Measurements from ENCODE around the gene DUS4L. TPM values are rescaled to one million over a fixed set of nuclear protein-coding genes. Genes with fewer than 3 reads are reported as not detected.

Gene DUS4L
- polyA plus RNA-seq, 6 donors from 2014 or later, result 0.91 to 10.0 (median 7.6) TPM

GRCh38 chr7:107588529-107589130, 24.9 kb downstream of the DUS4L start:
- no peak overlapping the region for H3K4me3 Mint-ChIP-seq
- H3K27ac Mint-ChIP-seq, result no peak overlapping the region
- H3K4me1 Mint-ChIP-seq, result peaks cover 4 to 11% (median 7%) of the 10 kb centered on the region in 3 donors

GRCh38 chr7:107591421-107591820, 27.6 kb downstream of the DUS4L start:
- ATAC-seq (ENCODE audit: low read depth in 2 of 2), result no peak

More at GRCh38 chr7:107588529-107589130, 24.9 kb downstream of the DUS4L start:
- ATAC-seq (ENCODE audit: low read depth in 2 of 2) (no peak), DNase-seq (no peak)
- H3K36me3 Mint-ChIP-seq, result peaks cover 7 to 14% of the 10 kb centered on the region in 2 donors
- no peaks in the 10 kb centered on the region for H3K9me3 Mint-ChIP-seq
- no peaks in the 10 kb centered on the region for H3K27me3 Mint-ChIP-seq

GRCh38 chr7:107592361-107593024, 28.7 kb downstream of the DUS4L start:
- H3K27ac Mint-ChIP-seq, result peak overlapping the region in 1 of 6 donors; percentile 7
- H3K9me3 Mint-ChIP-seq, result no peaks in the 10 kb centered on the region
- H3K27me3 Mint-ChIP-seq, result no peaks in the 10 kb centered on the region
- H3K36me3 Mint-ChIP-seq, result peaks cover 8 to 12% of the 10 kb centered on the region in 2 donors
- no peak overlapping the region for H3K4me3 Mint-ChIP-seq
- DNase-seq (no peak), ATAC-seq (ENCODE audit: low read depth in 2 of 2) (no peak)
- H3K4me1 Mint-ChIP-seq, result peaks cover 0 to 7% (median 0%) of the 10 kb centered on the region in 3 donors

More at GRCh38 chr7:107591421-107591820, 27.6 kb downstream of the DUS4L start:
- Mint-ChIP-seq H3K4me3 (no peak overlapping the region), H3K9me3 (no peaks in the 10 kb centered on the region), H3K36me3 (peaks cover 8 to 12% of the 10 kb centered on the region in 2 donors), H3K4me1 (peaks cover 0 to 7% (median 0%) of the 10 kb centered on the region in 3 donors), H3K27ac (no peak overlapping the region), H3K27me3 (no peaks in the 10 kb centered on the region)
- no peak for DNase-seq

GRCh38 chr7:107593025-107593410, 29.2 kb downstream of the DUS4L start:
- Mint-ChIP-seq H3K4me3 (no peak overlapping the region), H3K36me3 (peaks cover 8 to 12% of the 10 kb centered on the region in 2 donors), H3K9me3 (no peaks in the 10 kb centered on the region), H3K27ac (no peak overlapping the region), H3K27me3 (no peaks in the 10 kb centered on the region), H3K4me1 (peaks cover 0 to 7% (median 0%) of the 10 kb centered on the region in 3 donors)
- ATAC-seq (ENCODE audit: low read depth in 2 of 2) (no peak), DNase-seq (no peak)

- ATAC-seq (ENCODE audit: low read depth in 2 of 2) (no peak), DNase-seq (no peak)
- Mint-ChIP-seq H3K27me3 (no peaks in the 10 kb centered on the region), H3K36me3 (peaks cover 8 to 9% of the 10 kb centered on the region in 2 donors), H3K4me3 (no peak overlapping the region), H3K9me3 (no peaks in the 10 kb centered on the region), H3K27ac (peak overlapping the region in 4 of 6 donors; percentile 22 to 60 (median 45)), H3K4me1 (peaks cover 0 to 4% (median 0%) of the 10 kb centered on the region in 3 donors)
Observed at GRCh38 chr7:107594961-107595737, 31.4 kb downstream of the DUS4L start.

GRCh38 chr7:107596881-107597581, 33.3 kb downstream of the DUS4L start:
- no peak for ATAC-seq (ENCODE audit: low read depth in 2 of 2)
- DNase-seq, result no peak
- Mint-ChIP-seq H3K4me1 (no peaks in the 10 kb centered on the region), H3K36me3 (peaks cover 8 to 12% of the 10 kb centered on the region in 2 donors), H3K27ac (peak overlapping the region in 1 of 6 donors; percentile 77), H3K4me3 (no peak overlapping the region), H3K9me3 (no peaks in the 10 kb centered on the region), H3K27me3 (no peaks in the 10 kb centered on the region)

- no peak overlapping the region for H3K4me3 Mint-ChIP-seq
- peaks cover 8 to 12% of the 10 kb centered on the region in 2 donors for H3K36me3 Mint-ChIP-seq
- ATAC-seq (ENCODE audit: low read depth in 2 of 2), result no peak
- no peak for DNase-seq
- H3K27me3 Mint-ChIP-seq, result no peaks in the 10 kb centered on the region
- H3K9me3 Mint-ChIP-seq, result no peaks in the 10 kb centered on the region
- H3K4me1 Mint-ChIP-seq, result no peaks in the 10 kb centered on the region
- H3K27ac Mint-ChIP-seq, result no peak overlapping the region
Observed at GRCh38 chr7:107597582-107597916, 33.8 kb downstream of the DUS4L start.

GRCh38 chr7:107597953-107598352, 34.2 kb downstream of the DUS4L start:
- Mint-ChIP-seq H3K9me3 (no peaks in the 10 kb centered on the region), H3K27me3 (no peaks in the 10 kb centered on the region), H3K27ac (no peak overlapping the region), H3K4me3 (no peak overlapping the region), H3K4me1 (no peaks in the 10 kb centered on the region), H3K36me3 (peaks cover 8 to 12% of the 10 kb centered on the region in 2 donors)
- ATAC-seq (ENCODE audit: low read depth in 2 of 2) (no peak), DNase-seq (no peak)

- DNase-seq (no peak), ATAC-seq (ENCODE audit: low read depth in 2 of 2) (no peak)
- no peak overlapping the region for H3K4me3 Mint-ChIP-seq
- no peaks in the 10 kb centered on the region for H3K9me3 Mint-ChIP-seq
- no peaks in the 10 kb centered on the region for H3K27me3 Mint-ChIP-seq
- H3K4me1 Mint-ChIP-seq, result no peaks in the 10 kb centered on the region
- H3K36me3 Mint-ChIP-seq, result peaks cover 8 to 12% of the 10 kb centered on the region in 2 donors
- no peak overlapping the region for H3K27ac Mint-ChIP-seq
Observed at GRCh38 chr7:107599262-107599661, 35.5 kb downstream of the DUS4L start.

GRCh38 chr7:107600816-107601215, 37.0 kb downstream of the DUS4L start:
- no peak for ATAC-seq (ENCODE audit: low read depth in 2 of 2)
- H3K4me3 Mint-ChIP-seq, result no peak overlapping the region
- H3K36me3 Mint-ChIP-seq, result peaks cover 0 to 12% of the 10 kb centered on the region in 2 donors
- no peak for DNase-seq
- H3K27ac Mint-ChIP-seq, result no peak overlapping the region
- H3K9me3 Mint-ChIP-seq, result no peaks in the 10 kb centered on the region
- H3K4me1 Mint-ChIP-seq, result no peaks in the 10 kb centered on the region
- H3K27me3 Mint-ChIP-seq, result no peaks in the 10 kb centered on the region

GRCh38 chr7:107605218-107605815, 41.5 kb downstream of the DUS4L start:
- H3K4me3 Mint-ChIP-seq, result no peak overlapping the region
- peak overlapping the region in 1 of 6 donors; percentile 33 for H3K27ac Mint-ChIP-seq
- no peaks in the 10 kb centered on the region for H3K9me3 Mint-ChIP-seq
- no peaks in the 10 kb centered on the region for H3K4me1 Mint-ChIP-seq
- ATAC-seq (ENCODE audit: low read depth in 2 of 2) (no peak), DNase-seq (no peak)
- H3K36me3 Mint-ChIP-seq, result peaks cover 11 to 18% of the 10 kb centered on the region in 2 donors
- H3K27me3 Mint-ChIP-seq, result no peaks in the 10 kb centered on the region

GRCh38 chr7:107606303-107606702, 42.5 kb downstream of the DUS4L start:
- Mint-ChIP-seq H3K9me3 (no peaks in the 10 kb centered on the region), H3K27ac (peak overlapping the region in 1 of 6 donors; percentile 1), H3K27me3 (no peaks in the 10 kb centered on the region), H3K4me3 (no peak overlapping the region), H3K36me3 (peaks cover 11 to 16% of the 10 kb centered on the region in 2 donors), H3K4me1 (no peaks in the 10 kb centered on the region)
- ATAC-seq (ENCODE audit: low read depth in 2 of 2), result no peak
- no peak for DNase-seq

GRCh38 chr7:107609811-107610261, 46.1 kb downstream of the DUS4L start:
- Mint-ChIP-seq H3K27me3 (no peaks in the 10 kb centered on the region), H3K9me3 (no peaks in the 10 kb centered on the region), H3K4me1 (no peaks in the 10 kb centered on the region), H3K36me3 (peaks cover 11 to 27% of the 10 kb centered on the region in 2 donors), H3K27ac (no peak overlapping the region), H3K4me3 (no peak overlapping the region)
- DNase-seq, result no peak
- no peak for ATAC-seq (ENCODE audit: low read depth in 2 of 2)

Measured in naive B cell (primary cell).